HG03442 (cell line): ENCODE results near the gene ATXN1.
A peak's percentile ranks its signal among the peaks of the same experiment; 100 is the strongest.

Experiments
- ATAC-seq: cut with Tn5 transposase; IDR thresholded peaks from one replicate; pipeline ENCODE4 v1.9.1; 2021; ENCODE audit warnings: mild to moderate bottlenecking, moderate library complexity; ENCODE audit not compliant: unreplicated experiment

Gene ATXN1

DNA sequence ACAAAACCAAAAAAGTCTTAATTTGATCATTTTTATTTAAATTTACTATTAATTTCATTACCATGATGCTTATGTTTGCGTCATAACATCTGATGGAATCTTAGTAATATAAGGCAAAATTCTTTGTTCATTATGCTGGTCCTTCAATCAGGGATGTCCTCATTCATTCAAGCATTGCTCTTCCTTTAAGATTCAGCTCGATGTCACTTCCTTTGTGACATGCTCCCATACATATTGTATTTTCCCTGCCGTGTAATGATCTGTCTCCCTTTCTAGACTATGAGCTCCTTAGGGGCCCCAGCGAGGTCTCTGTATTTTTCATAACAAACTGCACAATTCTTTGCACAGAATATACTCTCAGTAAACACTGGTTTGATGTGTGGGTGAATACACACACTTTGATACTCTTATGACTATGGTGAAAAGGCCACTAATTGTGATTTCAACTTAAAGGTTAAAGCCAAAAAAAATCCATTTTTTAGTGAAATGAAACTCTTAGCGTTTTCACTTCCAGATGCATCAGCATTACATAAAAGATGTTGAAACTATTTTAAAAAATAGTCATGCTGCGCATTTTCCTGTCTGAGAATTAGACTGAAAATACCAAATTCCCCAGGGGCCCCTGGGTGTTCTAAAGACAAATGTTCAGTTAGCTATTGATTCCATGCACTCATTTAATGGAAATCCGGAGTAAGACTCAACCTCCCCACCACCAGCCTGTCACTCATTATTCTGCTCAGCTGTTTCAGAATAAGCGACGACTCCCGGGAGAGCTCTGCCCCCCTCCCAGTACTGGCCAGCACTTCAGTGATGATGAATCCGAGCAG is 169.7 kb downstream of the ATXN1 start:
- ATAC-seq = peak; percentile 71

DNA sequence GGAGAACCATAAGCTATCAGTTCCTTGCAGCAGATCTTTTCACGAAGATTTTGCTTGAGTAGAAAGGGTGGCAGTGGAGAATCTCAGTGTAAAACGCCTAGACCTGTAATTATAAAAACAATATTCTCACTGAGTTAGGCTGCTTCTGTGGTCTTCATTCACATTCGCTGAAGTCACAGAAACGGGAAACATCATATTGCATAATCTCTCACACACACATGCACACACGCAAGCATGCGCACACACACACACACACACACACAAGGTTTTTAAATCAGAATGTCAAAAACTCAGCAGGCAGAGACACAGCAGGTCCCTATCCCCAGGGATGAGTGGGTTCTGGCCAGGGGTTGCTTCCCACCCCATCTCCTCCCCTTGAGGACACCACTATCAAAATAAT is 175.5 kb downstream of the ATXN1 start:
- ATAC-seq = no peak

DNA sequence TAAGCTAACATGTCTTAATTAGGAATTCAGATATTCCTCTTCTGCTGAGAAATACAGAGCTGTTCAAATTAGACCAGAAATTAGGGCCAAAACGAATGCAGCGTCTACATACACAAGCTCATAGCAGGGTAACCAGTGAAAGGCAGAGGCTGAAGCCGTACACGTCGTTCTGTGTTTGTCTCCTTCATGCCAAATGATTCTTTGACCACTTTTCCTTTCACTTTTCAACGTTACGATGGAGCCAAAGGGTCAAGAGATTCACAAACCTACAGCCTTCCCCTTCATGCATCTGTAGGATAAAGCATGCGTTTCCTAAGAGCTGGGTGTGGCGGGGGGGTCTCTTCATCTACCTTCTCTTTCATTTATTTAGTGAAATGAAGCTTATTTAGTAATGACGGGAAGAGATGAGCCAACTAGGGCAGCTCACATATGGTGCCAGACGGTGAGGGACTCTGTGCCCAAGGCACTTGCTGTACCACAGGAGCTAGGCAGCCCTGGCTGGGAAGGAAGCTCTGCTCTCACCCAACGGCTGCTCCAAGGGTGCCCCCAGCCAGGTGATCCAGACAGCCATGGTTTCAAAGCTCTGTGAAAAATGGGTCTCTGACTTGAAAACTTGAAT is 178.0 kb downstream of the ATXN1 start:
- ATAC-seq = no peak

DNA sequence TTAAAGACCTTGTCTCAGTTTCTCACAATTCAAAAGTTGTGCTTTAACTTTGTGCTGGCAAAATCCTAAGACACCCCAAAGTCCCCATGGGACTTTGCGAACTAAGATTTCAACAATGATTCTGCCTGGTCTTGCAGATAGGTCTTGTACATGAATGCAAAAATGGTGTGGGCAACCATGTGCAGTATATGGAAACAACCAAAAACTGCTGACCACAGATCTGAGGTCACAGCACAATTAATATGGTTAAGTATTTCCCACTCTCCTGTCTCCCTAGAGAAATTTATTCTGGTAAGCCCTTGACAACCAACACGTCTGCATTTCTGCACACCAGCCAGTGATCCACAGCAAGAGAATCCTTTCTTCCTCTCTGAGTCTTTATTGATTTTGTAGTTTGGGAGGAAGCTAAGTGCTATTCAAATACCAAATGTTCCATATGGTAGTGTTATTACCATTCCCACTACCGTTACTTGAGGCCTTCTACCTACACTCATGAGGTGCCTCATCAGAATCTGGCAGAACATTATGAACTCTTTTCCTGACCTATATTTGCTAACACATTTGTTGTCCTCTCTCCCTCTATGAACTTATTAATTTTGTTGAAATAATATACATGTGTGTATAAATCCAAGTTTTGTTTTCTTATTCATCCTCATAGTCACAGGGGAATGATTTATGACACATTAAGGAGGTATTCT is 178.7 kb downstream of the ATXN1 start:
- no peak for ATAC-seq

DNA sequence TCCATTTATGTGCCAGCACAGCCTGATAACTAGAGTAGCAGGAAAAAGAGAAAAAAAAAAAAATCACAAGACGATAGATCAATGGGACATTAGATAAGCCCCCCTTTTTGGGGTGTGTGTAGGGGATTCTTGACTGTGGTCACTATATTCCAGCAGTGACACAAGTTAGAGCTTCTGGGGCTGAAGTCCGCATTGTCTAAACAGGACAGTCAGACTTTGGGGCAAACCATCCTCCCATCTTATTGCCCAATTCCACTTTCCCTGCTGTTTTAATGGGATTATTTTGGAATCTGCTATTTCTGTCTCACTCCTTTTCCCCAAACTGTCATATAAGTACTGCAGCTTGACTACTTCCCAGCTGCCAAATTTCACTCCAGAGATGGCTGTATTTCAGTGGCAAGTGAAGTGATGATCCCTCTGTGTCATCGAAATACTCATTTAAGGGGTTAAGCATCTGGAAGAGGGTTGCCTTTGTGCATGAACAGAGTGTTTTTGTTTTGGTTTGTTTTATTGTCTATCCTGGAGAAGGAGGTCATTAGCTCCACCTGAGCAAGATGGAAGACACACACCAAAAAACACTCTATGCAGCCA is 182.5 kb downstream of the ATXN1 start:
- no peak for ATAC-seq

DNA sequence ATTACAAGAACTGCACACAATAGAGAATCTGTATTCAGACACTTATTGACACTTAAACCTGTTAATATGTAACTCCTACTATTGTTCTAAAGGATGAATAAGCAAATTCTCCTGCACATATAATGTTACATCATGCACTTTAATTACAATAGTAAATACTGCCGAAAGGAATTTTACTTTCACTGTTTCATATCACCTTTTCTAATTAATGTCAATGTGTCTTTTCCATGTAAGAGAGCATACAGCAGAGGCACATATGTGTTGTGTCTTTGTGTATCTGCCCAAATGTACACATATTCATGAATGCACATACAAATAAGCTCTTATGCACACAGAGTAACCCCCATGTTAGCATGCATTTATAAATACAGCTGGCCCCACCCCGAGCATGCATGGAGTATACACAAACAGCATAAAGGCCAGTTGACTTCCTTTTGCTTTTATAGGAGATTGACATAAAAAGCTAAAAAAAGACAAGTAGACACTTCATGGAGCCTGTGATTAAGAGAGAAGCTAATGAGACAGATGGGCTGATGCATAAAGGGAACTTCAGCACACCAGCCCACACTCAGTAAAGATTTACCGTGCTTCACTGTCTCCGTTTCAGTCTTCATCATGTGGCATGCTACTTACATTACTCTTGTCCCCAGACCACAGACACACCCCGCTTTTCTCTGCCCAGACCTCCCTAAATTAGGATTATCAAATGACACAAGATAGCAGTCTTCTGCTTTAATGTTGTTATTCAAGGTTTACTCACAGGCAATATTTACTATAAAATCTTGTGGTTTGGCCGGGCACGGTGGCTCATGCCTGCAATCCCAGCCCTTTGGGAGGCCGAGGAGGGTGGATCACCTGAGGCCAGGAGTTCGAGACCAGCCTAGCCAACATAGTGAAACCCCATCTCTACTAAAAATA is 184.6 kb downstream of the ATXN1 start:
- peak; percentile 93 for ATAC-seq

DNA sequence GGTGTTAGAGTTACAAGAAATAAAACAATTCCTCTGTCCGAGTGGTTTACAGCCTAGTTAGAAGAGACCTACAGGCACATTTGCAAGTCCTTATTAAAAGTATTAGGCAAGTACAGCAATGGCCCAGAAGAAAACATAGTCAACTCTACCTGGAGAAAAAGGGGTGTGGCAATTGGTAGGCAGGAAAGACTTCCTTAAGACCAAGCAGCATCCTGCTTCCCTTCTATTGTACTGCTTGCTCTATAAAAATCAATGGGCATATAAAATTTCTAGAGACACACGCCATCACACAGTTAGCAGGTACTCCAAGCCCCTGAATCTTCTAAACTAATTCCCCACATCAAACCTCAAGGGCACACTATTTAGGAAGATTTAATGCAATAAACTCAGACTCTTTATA is 185.6 kb downstream of the ATXN1 start:
- no peak for ATAC-seq

DNA sequence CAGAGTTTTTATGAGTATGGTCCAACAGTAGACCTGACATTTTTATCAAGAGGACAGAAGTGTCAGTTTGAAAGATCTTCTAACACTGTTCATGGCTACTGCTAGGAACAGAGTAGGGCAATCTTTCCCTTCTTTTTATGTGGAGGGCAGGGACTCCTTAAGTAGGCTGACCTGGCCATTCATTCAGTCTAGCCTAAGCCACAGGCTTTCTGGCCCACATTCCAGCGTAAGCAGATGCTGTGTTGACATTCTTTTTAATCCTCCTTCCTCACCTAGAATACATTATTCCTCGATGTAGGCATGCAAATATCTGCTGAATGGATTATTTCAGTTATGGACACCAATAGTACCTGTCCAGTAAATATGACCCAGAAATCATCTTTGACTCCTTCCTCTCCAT is 188.3 kb downstream of the ATXN1 start:
- no peak for ATAC-seq

DNA sequence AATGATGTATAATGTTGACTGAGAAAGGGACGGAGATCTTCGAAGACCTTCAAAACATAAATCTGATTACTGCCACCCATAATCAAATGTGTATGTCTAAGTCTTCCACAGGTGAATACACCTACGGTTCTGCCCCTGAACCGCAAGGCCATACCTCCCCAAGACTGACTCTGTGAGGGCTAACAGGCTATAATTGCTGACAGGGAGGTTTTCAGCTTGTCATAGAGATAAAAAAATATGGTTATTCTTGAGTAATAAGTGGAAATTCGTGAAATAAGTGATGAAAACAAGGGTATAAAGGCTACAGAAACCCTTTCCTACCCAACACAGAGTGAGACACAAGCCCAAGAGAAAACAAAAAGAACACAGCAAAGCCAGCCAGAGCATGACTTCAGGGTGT is 188.9 kb downstream of the ATXN1 start:
- ATAC-seq = no peak

DNA sequence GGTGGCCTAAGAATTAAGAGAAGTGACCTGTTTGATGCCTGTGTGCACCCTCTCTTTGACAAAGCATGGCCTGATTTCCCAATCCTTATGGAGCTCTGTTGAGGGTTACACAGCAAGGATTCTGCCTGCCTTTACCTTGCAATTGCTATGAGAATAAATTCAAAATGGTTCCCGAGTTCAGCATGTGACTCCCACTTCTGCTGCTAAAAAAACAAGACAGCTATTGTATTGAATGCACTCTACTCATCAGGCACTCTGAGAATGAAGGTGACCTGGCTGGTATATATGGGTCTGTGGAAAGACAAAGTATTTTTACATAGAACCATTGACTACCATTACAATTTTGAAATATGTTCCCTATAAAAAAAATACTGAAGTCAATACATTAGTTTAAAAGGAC is 190.3 kb downstream of the ATXN1 start:
- ATAC-seq = no peak

DNA sequence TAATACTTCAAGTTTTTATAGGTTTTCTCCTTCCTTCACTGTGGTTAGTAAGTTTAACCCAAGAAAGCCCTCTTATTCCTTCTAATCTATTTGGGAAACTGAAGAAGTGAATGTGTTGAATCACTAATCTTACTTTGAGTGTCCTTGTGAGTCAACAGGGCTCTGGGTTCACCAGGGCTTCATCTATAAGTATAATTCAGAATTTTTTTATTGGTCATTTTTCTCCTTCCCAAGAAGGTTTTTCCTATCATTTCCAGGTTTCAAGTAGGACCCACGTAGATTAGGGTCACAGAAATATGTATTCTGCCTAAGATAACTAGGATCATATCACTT is 191.1 kb downstream of the ATXN1 start:
- no peak for ATAC-seq

DNA sequence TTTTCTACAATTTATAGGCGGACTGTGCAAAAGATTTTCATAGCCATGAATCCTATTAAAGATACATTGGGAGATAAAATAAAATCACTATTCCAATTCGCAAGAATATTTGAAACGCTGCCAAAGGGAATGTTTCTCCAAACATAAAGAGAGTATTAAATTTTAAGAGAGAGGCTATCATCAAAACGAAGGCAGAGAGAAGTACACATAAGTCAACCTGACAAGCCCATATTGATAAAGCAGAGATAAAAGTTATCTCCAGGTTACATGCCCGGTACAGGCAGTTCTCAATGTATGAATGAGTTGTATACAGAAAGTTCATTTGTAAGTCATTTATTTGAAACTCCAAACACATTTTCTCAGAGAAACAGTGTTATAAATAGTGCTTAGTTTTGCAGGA is 193.1 kb downstream of the ATXN1 start:
- ATAC-seq = no peak

DNA sequence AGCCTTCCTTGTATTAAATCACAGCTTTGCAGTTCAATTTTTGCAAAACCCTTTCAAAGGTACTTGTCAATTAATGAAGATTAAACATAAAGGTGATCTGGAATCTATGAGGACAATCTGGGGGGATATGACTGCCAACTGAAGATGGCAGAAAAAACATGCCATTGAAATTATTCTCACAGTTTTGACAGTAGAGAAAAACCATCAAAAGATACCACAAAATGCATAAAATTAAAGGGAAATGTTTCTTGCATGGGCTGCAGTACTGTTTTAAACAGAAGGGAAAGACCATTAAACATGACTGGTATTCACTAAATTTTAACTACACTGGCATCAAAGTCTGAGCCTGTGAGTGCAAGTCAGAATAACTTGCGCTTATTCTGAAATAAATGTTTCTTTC is 194.2 kb downstream of the ATXN1 start:
- no peak for ATAC-seq

DNA sequence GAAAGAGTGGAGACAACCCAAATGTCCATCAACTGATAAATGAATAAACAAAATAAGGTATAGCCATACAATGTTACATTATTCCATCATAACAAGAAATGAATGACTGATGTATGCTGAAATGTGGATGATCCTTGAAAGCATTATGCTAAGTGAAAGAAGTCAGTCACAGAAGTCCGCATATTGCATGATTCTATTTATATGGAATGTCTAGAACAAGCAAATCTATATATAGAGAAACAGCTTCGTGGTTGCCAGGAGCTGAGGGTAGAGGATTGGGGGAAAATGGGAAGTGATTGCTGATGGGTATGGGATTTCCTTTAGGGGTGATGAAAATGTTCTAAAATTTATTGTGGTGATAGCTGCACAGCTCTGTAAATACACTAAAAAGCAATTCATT is 196.8 kb downstream of the ATXN1 start:
- no peak for ATAC-seq

DNA sequence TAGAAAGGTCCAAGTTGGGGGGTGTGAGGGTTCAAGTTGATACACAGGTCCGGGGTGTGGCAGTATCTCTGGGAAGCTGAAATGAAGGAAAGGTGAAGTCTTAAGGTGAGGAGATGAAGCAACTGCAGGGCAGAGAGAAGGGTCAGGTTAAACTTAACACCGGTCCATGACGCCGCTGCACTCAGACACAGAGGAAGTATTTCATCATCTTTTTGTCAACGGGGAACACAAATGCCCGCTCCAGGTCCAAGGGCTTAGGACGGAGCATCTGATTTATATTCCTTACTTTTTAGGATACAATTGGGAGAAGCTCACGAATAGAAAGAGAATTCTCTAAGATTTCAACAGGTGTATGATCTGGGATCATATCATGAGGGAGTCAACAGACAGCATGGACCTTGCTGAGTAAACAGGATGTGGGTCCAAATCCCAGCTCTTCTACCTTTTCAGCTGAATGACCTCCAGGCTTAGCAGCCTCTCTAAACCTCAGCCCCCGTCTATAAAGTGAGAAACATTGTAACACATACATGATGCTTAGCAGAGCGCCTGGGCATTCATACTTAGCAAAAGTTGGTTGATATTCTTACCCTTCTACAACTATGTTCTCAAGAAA is 197.5 kb downstream of the ATXN1 start:
- no peak for ATAC-seq

DNA sequence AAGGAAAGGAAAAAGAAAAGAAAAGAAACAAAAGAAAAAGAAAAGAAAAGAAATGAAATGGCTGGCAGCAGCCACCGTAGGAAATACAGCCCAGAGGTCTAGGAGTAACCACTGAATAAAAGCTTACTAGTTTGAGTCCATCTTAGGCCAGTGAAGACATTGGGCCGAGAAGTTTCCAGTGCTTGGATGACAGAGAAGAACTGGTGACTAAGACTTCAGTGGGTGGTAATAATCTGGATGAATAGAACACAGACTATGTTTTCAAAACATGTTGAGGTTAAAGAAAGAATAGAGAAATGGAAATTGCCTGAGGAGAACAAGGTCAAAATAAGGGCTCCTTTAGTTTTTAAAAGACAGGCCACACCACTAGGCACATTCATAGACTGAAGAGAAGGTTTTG is 198.8 kb downstream of the ATXN1 start:
- ATAC-seq = no peak

DNA sequence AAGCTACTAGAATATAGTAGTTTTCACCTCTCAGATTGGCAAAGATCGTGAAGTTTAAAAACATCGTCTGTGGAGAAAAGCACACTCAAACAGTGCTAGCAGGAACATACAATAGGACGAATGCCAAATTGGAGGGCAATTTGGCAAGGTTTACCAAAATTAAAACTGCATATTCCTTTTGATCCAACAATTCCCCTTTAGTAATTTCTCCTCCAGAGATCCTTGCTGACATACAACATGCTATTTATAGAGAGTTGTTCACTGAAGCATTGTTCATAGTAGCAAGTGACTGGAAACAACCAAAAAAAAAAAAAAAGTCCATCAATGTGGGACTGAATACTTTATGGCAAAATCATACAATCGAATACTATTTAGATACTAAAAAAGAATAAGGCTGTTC is 202.2 kb downstream of the ATXN1 start:
- no peak for ATAC-seq

DNA sequence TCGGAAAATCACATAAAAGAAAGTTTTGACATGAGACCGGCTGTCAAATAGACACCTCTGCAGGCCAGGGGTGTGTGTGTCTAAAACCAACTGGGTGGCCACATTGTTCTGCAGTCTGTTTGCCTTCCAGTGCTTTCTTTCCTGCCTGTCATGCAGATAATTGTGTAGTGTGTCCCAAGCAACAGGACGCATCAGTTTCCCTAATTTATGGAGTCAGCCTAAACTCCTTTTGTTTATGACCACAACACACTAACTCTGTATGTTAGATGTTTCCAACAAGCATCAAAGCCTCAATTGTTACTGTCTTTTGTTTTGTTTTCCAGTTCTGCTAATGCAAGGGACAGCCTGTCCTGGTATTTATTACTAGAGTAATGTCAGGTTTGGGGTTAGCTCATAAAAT is 205.7 kb downstream of the ATXN1 start:
- no peak for ATAC-seq

DNA sequence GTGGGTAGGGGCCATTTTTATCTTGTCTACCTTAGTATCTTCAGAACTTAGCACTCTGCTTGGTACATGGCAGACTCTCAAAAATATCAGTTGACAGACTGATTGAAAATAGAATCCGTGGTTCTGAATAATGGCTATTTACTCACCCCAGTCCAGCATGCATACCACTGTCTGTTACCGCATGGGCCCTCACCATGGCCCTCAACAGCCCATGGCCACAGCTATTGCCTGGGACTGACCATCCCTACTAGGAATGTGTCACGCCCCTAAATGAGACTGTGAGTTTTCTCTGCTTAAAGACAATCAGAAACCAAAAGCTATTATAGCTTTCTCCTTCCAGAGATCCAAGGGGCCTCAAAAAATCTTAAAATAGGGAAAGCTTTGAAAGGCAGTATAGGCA is 207.7 kb downstream of the ATXN1 start:
- ATAC-seq = no peak

DNA sequence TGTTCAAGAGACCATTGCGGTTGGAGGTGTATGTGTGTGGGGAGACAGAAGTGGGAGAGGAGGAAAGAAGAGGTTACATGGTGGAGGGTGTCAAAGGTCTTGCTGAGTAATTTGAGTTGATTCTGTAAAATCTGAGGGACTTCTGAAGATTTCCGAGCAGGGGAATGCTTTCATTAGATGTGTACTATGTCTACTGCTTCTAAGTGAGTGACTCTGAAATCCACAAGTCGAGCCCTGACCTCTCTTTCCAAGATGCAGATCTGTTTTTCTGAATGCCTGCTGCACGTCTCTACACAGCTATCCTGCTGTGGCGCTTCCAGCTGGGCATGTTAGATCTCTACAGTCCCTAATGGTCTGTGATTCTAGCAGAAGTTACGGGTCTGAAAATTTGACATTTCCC is 209.8 kb downstream of the ATXN1 start:
- no peak for ATAC-seq
